ENCODE measurements around the gene WNT6. TPM values are rescaled to one million over a fixed set of nuclear protein-coding genes. Genes with fewer than 3 reads are reported as not detected.

The WNT6 gene
- total RNA-seq, 4 donors from 2014 or later, result 1.3 to 4.2 (median 4.0) TPM

DNA sequence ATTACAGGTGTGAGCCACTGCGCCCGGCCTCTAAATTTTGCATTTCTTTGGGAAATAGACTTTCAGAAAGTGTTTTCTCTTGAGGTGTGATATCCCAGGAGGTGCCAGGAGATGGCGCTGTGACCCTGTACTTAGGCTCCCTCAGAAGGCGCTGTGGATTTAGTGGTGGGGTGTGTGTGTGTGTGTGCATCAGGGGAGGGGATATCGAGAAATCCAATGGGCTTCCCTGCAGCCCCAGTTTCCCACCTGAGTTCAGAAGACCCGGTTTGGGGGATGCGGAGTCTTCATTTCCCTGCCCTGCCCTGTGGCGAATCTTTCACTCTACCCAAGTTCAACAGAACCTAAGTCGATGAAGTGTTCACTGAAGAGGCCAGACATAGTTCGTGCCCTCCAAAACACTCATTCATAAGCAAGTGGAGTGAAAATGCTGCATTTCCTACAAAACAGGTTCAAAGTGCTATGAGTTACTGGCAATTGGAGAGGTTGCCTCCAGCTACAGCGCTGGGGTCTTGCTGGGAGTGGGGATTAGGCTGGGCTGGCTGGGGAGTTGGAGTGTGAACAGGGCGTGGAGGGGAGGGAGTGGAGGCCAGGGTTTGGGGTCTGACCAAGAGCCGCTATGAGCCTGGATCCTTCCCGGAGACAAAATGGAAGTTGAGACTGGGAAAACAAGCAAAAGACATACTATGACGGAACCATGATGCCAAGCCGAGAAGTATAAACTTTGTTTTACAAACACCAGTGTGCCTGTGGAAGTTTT, 6.5 kb upstream of the WNT6 start:
- H3K27me3 ChIP-seq, result peaks cover 97% of the 10 kb centered on the region
- 21 to 32% methylated on average over 5 to 7 of the region's 16 CpGs for WGBS, 2 donors (ENCODE audit: low coverage in 1 of 2)
- no peak overlapping the region for H3K27ac ChIP-seq
- no peaks in the 10 kb centered on the region for H3K4me1 ChIP-seq
- TF ChIP-seq EP300 (IDR thresholded peaks at IDR 0.05), result no peak
- TF ChIP-seq POLR2A (IDR thresholded peaks at IDR 0.05), result no peak
- TF ChIP-seq, protein P1, sequence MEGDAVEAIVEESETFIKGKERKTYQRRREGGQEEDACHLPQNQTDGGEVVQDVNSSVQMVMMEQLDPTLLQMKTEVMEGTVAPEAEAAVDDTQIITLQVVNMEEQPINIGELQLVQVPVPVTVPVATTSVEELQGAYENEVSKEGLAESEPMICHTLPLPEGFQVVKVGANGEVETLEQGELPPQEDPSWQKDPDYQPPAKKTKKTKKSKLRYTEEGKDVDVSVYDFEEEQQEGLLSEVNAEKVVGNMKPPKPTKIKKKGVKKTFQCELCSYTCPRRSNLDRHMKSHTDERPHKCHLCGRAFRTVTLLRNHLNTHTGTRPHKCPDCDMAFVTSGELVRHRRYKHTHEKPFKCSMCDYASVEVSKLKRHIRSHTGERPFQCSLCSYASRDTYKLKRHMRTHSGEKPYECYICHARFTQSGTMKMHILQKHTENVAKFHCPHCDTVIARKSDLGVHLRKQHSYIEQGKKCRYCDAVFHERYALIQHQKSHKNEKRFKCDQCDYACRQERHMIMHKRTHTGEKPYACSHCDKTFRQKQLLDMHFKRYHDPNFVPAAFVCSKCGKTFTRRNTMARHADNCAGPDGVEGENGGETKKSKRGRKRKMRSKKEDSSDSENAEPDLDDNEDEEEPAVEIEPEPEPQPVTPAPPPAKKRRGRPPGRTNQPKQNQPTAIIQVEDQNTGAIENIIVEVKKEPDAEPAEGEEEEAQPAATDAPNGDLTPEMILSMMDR (IDR thresholded peaks at IDR 0.05), result peak in 3 of 4 experiments; percentile 55 to 72 (median 59)
- ATAC-seq, result peak; percentile 59
- no peaks in the 10 kb centered on the region for H3K36me3 ChIP-seq
- H3K9me3 ChIP-seq, result no peaks in the 10 kb centered on the region
- no peak overlapping the region for H3K4me3 ChIP-seq

DNA sequence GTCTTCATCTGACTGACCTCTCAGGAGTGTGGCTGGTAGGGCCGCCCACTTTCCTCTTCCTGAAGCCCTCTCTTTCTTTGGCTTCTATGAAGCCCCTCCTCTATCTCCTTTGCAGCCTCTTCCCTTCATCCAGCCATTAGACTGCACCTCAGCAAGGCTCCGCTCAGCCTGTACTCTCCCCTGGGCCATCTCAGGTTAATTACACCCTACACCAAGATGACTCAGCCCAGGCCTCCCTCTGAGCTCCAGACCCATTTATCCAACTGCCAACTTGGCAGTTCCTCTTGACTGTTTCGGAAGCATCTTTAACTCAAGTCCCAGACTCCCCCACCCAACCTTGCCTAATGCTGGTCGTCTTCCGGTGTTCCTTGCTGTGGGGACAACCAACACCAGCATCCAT, 5.8 kb upstream of the WNT6 start:
- peaks cover 0 to 4% (median 0%) of the 10 kb centered on the region in 3 donors for H3K4me1 ChIP-seq
- no peaks in the 10 kb centered on the region for H3K36me3 ChIP-seq
- TF ChIP-seq POLR2A (IDR thresholded peaks at IDR 0.05) (no peak), POLR2AphosphoS5 (IDR thresholded peaks at IDR 0.05) (no peak), EP300 (IDR thresholded peaks at IDR 0.05) (no peak)
- TF ChIP-seq, protein P1 (IDR thresholded peaks at IDR 0.05), result no peak
- WGBS, 2 donors (ENCODE audit: low coverage in 1 of 2), result 35 to 52% methylated on average over 3 to 5 of the region's 5 CpGs
- no peaks in the 10 kb centered on the region for H3K9me3 ChIP-seq
- ATAC-seq, result no peak
- no peak overlapping the region for H3K4me3 ChIP-seq
- H3K27ac ChIP-seq, result no peak overlapping the region
- peaks cover 97% of the 10 kb centered on the region for H3K27me3 ChIP-seq

DNA sequence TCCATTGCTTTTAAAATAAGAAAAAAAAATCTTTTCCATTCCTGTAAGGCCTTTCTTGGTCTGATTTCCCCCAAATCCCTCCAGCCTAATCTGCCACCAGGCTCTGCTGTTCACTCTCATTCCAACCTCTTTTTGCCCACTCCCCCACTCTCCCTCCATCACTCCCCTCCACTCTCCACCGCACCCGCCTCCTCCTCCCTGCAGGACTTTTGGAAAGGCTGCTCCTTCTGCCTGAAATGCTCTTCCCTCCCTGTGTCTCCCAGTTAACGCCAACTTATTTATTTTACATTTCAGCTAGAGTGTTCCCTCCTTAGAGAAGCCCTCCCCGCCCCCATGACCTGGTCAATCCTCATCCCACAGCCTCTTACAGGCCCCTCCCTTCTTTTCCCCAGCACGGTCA, 4.7 kb upstream of the WNT6 start:
- no peak for ATAC-seq
- Histone ChIP-seq H3K27me3 (peaks cover 97% of the 10 kb centered on the region), H3K9me3 (no peaks in the 10 kb centered on the region), H3K36me3 (no peaks in the 10 kb centered on the region), H3K4me3 (no peak overlapping the region), H3K4me1 (peaks cover 0 to 15% (median 3%) of the 10 kb centered on the region in 3 donors), H3K27ac (no peak overlapping the region)
- TF ChIP-seq POLR2A (IDR thresholded peaks at IDR 0.05) (no peak), POLR2AphosphoS5 (IDR thresholded peaks at IDR 0.05) (no peak), EP300 (IDR thresholded peaks at IDR 0.05) (no peak)
- TF ChIP-seq, protein P1 (IDR thresholded peaks at IDR 0.05), result no peak
- 30 to 35% methylated on average over 5 of the region's 5 CpGs for WGBS, 2 donors (ENCODE audit: low coverage in 1 of 2)

DNA sequence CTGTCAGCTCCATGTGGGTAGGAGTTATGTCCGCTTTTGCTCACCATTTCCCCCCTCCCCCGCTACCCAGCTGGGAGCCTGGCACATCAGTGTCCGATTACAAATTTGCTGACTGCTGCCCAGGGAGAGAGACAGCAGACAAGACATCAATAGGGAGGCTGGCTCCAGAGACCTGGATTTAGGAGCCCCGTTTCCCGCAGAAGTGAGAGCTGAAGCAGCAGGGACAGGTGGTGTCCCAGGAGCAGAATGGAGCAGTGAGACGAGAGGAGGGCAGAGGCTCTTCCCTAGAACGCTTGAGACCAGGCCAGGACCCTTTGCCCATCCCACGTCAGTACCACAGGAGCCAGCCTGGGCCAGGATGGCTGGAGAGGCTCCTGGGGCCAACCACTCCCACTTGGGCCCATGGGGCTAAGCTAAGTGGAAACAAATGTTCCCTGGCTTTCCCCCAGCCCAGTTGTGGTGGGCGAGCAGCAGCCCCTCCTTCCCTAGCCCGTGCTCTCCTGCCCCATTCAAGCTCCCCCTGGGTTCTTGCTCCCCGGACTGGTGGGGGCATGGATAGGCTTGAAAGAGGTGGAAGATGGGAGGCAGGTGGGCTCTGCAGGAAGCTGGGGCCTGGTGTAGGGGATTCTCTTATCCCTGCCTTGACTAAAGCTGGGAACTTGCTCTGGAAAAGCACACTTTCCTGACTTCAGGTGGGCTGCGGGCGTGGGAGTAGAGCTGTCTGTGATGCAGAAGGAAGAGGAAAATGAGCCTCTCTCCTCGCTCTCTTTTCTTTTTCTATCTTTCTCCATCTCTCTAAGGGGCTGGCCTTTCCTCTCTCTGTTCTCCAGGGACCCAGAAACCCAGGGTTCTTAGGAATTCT, 4.1 kb upstream of the WNT6 start:
- no peak overlapping the region for H3K27ac ChIP-seq
- peaks cover 97% of the 10 kb centered on the region for H3K27me3 ChIP-seq
- H3K4me1 ChIP-seq, result peaks cover 0 to 22% (median 10%) of the 10 kb centered on the region in 3 donors
- H3K9me3 ChIP-seq, result no peaks in the 10 kb centered on the region
- TF ChIP-seq POLR2A (IDR thresholded peaks at IDR 0.05) (no peak), EP300 (IDR thresholded peaks at IDR 0.05) (no peak), POLR2AphosphoS5 (IDR thresholded peaks at IDR 0.05) (no peak)
- TF ChIP-seq, protein P1 (IDR thresholded peaks at IDR 0.05), result no peak
- 40 to 51% methylated on average over 1 to 6 of the region's 14 CpGs for WGBS, 2 donors (ENCODE audit: low coverage in 1 of 2)
- no peak overlapping the region for H3K4me3 ChIP-seq
- H3K36me3 ChIP-seq, result no peaks in the 10 kb centered on the region
- no peak for ATAC-seq
